ENCODE results near the gene NABP1. TPM values are rescaled to one million over a fixed set of nuclear protein-coding genes. Genes with fewer than 3 reads are reported as not detected.

The NABP1 gene
- total and polyA plus RNA-seq, 10 of the 15 experiments (the other 5 are each of a cell fraction or from before 2014, with no cell fraction given), result 22.9 to 65.7 (median 39.9) TPM

DNA sequence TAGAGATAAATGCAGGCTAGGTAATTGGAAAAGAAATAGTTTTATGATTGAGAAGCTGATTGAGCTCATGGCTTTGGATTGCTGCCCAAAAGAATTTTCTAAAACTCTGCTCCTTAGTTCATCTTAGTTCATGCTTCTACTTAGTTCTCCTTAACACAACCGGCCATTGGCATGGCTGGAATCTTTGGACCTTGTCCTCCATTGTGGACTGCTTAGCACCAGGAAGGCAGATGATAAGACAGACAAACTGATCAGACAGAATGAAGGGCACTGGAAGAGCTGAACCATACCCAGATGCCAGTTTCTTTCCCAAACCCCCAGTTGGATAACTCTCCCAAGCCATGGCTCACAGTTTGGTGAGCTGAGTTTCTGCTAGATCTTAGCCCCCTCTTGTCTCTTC, 36.3 kb upstream of the NABP1 start:
- no peaks in the 10 kb centered on the region for H4K20me1 ChIP-seq (ENCODE audit: control insufficient read depth, insufficient read depth)
- H3K4me2 ChIP-seq (ENCODE audit: control insufficient read depth, insufficient read depth), result no peak overlapping the region
- no peak overlapping the region for H3K9ac ChIP-seq (ENCODE audit: control insufficient read depth, insufficient read depth, low read length)
- in situ Hi-C loops (cut with MboI) (no loop called here), intact Hi-C loops (cut with micrococcal nuclease; ENCODE audit: unreplicated experiment) (no loop called here)
- no TSS peak for BruUV-seq (replicated peaks)
- no peak for FAIRE-seq
- CTCF ChIA-PET, result interaction anchor here (0.7 to 1.6 kb wide), 4 partner anchors 9 to 75 kb away, joined by 3 to 5 read pairs (median 3); no protein-coding TSS in a partner anchor
- H2AFZ ChIP-seq (ENCODE audit: control insufficient read depth, low read depth, low read length), result no peak overlapping the region
- H3K9me3 ChIP-seq (replicated peaks; ENCODE audit: control insufficient read depth, insufficient read depth, low read length), result no peaks in the 10 kb centered on the region
- H3K27me3 ChIP-seq (replicated peaks in 1 of 2; ENCODE audit: control insufficient read depth in 2 of 2, insufficient read depth in 2 of 2, low read length in 1 of 2), result no peaks in the 10 kb centered on the region
- no peak for ATAC-seq
- H3K36me3 ChIP-seq (ENCODE audit: control insufficient read depth in 2 of 2, insufficient read depth in 2 of 2, low read length in 1 of 2), result no peaks in the 10 kb centered on the region
- WGBS (ENCODE audit: insufficient coverage, insufficient replicate concordance, low lambda C conversion rate, missing lambda C conversion rate), result 93% methylated on average over 1 of the region's 1 CpG
- no peaks in the 10 kb centered on the region for H3K79me2 ChIP-seq (ENCODE audit: control insufficient read depth, insufficient read depth, low read length)
- POLR2A ChIA-PET, result no interaction called here
- SMC1A ChIA-PET (ENCODE audit: uncharacterized antibody, unreplicated experiment), result interaction anchor here (0.7 to 1.7 kb wide), 10 partner anchors 9 to 48 kb away, joined by 3 to 14 read pairs (median 5); no protein-coding TSS in a partner anchor
- no peak for DNase-seq (ENCODE audit: low read depth, low spot score)
- H3K27ac ChIP-seq (ENCODE audit: control insufficient read depth, insufficient read depth), result no peak overlapping the region
- H3K4me3 ChIP-seq, result no peak overlapping the region
- RAD21 ChIA-PET (ENCODE audit: unreplicated experiment), result interaction anchor here (0.5 to 0.9 kb wide), 3 partner anchors 21 to 182 kb away, joined by 3 read pairs; no protein-coding TSS in a partner anchor
- peaks cover 20% of the 10 kb centered on the region for H3K4me1 ChIP-seq (ENCODE audit: control insufficient read depth, insufficient read depth, low read length)
- TF ChIP-seq IRF5 (IDR thresholded peaks at IDR 0.05; ENCODE audit: borderline replicate concordance) (no peak), WRNIP1 (IDR thresholded peaks at IDR 0.05; ENCODE audit: borderline replicate concordance, low read depth, low read length) (no peak), SMC3 (IDR thresholded peaks at IDR 0.05; ENCODE audit: borderline replicate concordance, low read length) (no peak), SUPT20H (IDR thresholded peaks at IDR 0.05; ENCODE audit: borderline replicate concordance, control insufficient read depth, low read depth, low read length) (no peak), CBX5 (IDR thresholded peaks at IDR 0.05; ENCODE audit: low read depth) (no peak)

DNA sequence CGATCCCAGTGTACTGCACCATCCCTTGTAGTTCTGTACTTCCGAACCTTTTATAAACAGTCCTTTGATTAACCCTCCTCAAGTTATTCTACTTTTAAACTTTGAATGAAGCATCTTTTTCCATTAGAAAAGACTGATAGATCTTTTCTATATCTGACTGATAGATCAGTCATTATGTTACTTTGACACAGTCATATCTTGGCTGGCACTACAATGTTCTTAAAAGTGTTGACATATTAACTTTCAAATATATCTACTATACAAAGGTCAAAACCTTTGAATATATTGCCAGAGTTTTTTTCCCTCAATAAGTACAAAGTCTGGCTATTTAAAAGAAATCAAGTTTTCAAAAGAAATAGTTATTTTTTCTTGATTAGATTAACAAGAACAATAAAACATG, 35.4 kb upstream of the NABP1 start:
- POLR2A ChIA-PET, result interaction anchor here (0.5 kb wide), 1 partner anchor 33 kb away, joined by 7 read pairs; no protein-coding TSS in a partner anchor
- DNase-seq (ENCODE audit: low read depth, low spot score) (no peak), ATAC-seq (peak; percentile 25; the same call in 2 of the 3 replicates), FAIRE-seq (no peak)
- RAD21 ChIA-PET (ENCODE audit: unreplicated experiment), result interaction anchor here (1.2 kb wide), 1 partner anchor 35 kb away, joined by 3 read pairs; the partner anchor contains the start of gene NABP1
- Histone ChIP-seq H3K4me1 (ENCODE audit: control insufficient read depth, insufficient read depth, low read length) (peaks cover 15% of the 10 kb centered on the region), H4K20me1 (ENCODE audit: control insufficient read depth, insufficient read depth) (no peaks in the 10 kb centered on the region), H3K27me3 (replicated peaks in 1 of 2; ENCODE audit: control insufficient read depth in 2 of 2, insufficient read depth in 2 of 2, low read length in 1 of 2) (no peaks in the 10 kb centered on the region), H3K36me3 (ENCODE audit: control insufficient read depth in 2 of 2, insufficient read depth in 2 of 2, low read length in 1 of 2) (no peaks in the 10 kb centered on the region), H3K79me2 (ENCODE audit: control insufficient read depth, insufficient read depth, low read length) (no peaks in the 10 kb centered on the region), H3K9me3 (replicated peaks; ENCODE audit: control insufficient read depth, insufficient read depth, low read length) (no peaks in the 10 kb centered on the region), H3K4me3 (no peak overlapping the region), H3K9ac (ENCODE audit: control insufficient read depth, insufficient read depth, low read length) (no peak overlapping the region), H3K27ac (ENCODE audit: control insufficient read depth, insufficient read depth) (no peak overlapping the region), H3K4me2 (ENCODE audit: control insufficient read depth, insufficient read depth) (no peak overlapping the region), H2AFZ (ENCODE audit: control insufficient read depth, low read depth, low read length) (no peak overlapping the region)
- intact Hi-C loops (cut with micrococcal nuclease; ENCODE audit: unreplicated experiment), result no loop called here
- CTCF ChIA-PET, result no interaction called here
- WGBS (ENCODE audit: insufficient coverage, insufficient replicate concordance, low lambda C conversion rate, missing lambda C conversion rate), result 77% methylated on average over 2 of the region's 2 CpGs
- peak; percentile 73 for TF ChIP-seq JUNB (IDR thresholded peaks at IDR 0.05)
- TF ChIP-seq KLF5 (IDR thresholded peaks at IDR 0.05; ENCODE audit: partially characterized antibody), result no peak
- in situ Hi-C loops (cut with MboI), result no loop called here
- BruUV-seq (replicated peaks), result no TSS peak
- SMC1A ChIA-PET (ENCODE audit: uncharacterized antibody, unreplicated experiment), result interaction anchor here (1.1 to 1.3 kb wide), 2 partner anchors 35 to 77 kb away, joined by 3 read pairs; no protein-coding TSS in a partner anchor
